HG02759 (cell line): Measurements from ENCODE around the gene ITPRID1.

Experiments
- ATAC-seq: cut with Tn5 transposase; IDR thresholded peaks from one replicate; pipeline ENCODE4 v1.9.1; 2021; ENCODE audit warnings: mild to moderate bottlenecking, moderate library complexity; ENCODE audit not compliant: unreplicated experiment

The ITPRID1 gene

DNA sequence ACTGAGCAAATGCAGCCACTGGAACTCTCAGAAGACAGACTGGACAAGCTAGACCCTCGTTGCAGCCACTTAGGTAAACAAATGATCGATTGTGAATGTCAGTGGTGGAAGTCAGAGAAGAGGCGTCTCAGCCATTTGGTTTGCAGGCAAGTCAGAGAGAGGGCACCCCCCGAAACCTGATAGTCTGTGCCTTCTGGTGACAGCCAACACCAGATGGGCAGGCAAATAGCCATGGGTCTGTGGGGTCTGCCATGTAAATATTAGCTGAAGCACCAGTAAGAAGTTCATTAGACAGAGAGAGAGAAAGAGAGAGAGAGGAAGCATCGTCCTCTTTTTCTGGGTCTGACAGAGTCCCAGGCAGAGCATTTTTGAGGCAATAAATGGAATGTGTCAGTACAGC, 178.6 kb downstream of the ITPRID1 start:
- ATAC-seq: no peak

DNA sequence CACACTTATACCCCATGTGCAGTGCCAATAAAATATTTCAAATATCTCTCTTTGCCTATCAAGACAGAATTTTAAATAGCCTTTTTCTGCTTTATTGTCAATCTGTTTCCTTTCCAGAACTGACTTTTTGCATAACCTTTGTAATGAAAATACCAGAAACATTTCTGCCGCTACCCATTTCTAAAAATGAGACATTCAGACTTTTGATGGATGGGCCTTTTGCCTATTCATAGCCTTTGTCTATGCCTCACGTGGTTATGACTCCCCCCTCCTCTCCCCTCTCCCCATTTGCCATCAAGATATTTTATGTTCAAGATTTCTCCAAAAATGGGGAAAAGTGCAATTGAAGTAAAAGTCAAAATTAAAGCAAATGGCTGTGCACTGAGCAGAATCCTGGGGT, 179.0 kb downstream of the ITPRID1 start:
- no peak for ATAC-seq

DNA sequence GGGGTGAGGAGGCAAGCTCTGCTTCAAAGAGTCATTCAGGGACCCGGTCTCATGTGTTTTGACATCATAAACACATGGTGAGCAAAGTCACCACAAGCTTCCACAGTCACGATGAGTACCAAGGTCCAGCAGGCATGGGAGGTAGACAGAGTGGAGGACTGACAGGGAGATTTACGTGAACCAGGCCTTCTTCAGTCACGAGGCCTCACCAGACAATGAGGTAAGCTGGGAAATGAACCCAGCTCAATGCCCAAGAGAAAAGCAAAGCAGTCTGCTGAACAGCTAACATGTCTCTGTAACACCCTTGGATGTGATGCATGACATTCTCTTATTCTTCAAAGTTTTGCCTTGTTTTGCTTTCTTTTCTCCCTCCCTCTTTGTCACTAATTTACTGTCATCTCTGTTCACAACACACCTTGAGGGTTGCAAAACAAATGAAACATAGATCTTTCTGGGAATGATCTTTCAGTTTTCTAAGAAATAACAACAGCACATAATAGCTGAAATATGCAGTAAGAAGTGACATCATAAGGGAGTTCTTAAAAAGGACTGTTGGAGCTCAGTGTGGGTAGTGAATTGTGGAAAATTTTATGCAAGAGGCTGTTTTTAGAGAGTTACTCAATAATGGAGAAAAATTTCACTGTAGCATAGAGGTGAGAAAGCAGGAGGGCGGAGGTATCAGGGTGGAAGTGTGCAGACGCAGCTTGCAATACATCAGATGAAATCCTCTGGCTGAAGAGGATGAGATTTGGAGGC, 182.1 kb downstream of the ITPRID1 start:
- no peak for ATAC-seq

DNA sequence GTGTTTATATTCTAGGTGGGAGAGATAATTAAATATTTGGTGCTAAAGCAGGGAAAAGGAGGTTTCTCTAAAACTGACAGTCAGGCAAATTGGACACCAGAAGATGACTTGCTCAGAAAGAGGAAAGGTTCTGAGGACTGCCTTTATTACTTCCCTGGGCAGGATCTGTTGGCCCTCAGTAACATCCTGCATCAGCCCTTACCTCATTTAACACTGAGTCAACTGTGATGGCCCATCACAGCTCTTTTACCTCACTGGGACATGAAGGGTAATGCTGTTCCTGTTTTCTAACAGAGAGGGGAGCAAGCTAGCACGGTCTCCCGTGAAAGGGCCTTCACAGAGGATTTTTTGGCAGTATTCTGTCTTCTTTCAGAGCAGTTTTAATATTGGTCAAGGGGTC, 185.2 kb downstream of the ITPRID1 start:
- no peak for ATAC-seq

DNA sequence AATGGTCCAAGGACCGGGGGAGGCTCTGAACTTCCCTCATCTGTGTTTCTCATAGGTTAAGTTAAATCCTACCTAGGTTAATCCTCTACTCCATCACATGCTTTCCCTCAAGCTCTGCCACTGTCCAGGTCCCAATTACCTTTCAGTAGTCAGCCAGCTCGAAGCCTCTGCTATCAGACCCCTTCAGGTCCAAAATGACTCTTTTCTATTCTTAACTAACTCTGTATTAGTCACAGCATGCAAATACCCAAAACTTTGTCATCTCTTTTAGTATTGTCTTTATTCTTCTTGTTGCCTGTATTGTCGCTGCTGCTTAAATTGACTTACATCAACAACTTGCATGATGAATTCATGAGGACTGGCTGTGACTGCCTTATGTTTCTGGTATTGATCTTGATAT, 188.5 kb downstream of the ITPRID1 start:
- ATAC-seq: no peak

DNA sequence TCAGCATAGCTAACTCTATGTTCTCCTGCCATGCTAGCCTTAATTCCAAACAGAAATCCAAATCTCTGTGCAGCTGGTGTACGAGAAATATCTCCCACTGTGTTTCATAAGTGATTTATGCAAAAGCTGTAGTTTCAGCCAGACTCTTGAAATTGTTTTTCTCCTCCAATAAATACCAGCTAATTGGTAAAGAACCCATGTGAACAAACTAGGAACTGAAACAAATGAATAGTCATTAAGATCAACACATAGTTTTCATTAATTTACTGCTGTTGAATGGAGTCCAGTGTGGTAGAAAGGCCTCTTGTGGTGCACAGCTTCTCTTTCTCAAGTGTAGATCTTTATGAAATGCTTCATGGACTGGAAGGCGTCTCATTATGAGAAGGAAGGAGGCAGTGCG, 191.5 kb downstream of the ITPRID1 start:
- no peak for ATAC-seq

DNA sequence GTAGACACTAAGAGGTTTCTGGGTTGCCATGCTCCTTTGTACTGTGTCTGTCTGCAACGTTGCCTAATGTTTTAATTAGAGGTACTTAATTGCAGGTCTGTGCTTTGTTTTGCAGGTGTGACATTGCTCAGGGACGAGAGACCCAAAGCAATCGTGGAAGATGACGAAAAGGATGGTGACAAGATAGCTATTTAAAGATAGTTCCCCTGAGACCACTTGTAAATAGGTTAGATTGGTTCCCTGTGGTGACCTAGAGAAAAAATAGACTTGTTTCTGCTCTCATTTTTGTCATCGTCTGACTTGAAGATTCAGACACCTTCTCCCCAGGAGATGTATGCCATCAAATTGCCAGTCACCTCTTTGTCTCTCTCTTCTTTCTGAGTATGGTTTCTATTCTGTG, 193.2 kb downstream of the ITPRID1 start:
- no peak for ATAC-seq
